ENCODE measurements around the gene EPRS1. TPM values are rescaled to one million over a fixed set of nuclear protein-coding genes. Genes with fewer than 3 reads are reported as not detected.

EPRS1 gene
- total and polyA plus RNA-seq, 9 of the 15 experiments (the other 6 are each of a cell fraction or from before 2014, with no cell fraction given), result 129 to 291 (median 248) TPM

GRCh38 chr1:220043646-220044045 is 2.7 kb downstream of the EPRS1 start:
- BruUV-seq (replicated peaks), result no TSS peak
- in situ Hi-C loops (cut with MboI) (no loop called here), intact Hi-C loops (cut with micrococcal nuclease) (loop anchor here (2.0 kb wide), 1 partner anchor 137 kb away; no protein-coding TSS in a partner anchor)
- H4K20me1 ChIP-seq (replicated peaks; ENCODE audit: control insufficient read depth, insufficient read depth, low read length), result peaks cover 15% of the 10 kb centered on the region
- POLR2A ChIA-PET, result interaction anchor here (0.6 kb wide), 1 partner anchor 11 kb away, joined by 3 read pairs; no protein-coding TSS in a partner anchor
- peaks cover 4% of the 10 kb centered on the region for H3K9me1 ChIP-seq (ENCODE audit: control insufficient read depth, insufficient read depth, low read length)
- ATAC-seq (no peak), FAIRE-seq (no peak), DNase-seq (ENCODE audit: extremely low read depth in 1 of 4, low spot score in 3 of 4) (no peak)
- no peaks in the 10 kb centered on the region for H3K27me3 ChIP-seq (ENCODE audit: control insufficient read depth in 2 of 2, insufficient read depth in 2 of 2, low read length in 2 of 2)
- peak overlapping the region in 1 of 2 experiments; percentile 93; a peak in 2 of 4 replicates for H3K9ac ChIP-seq (ENCODE audit: insufficient read depth in 1 of 2, low read depth in 2 of 2, low read length in 2 of 2)
- H2AFZ ChIP-seq (ENCODE audit: low read depth, low read length), result no peak overlapping the region
- 69% methylated on average over 2 of the region's 2 CpGs for WGBS (ENCODE audit: insufficient coverage, low coverage, missing lambda C conversion rate)
- H3K4me1 ChIP-seq (replicated peaks in 1 of 2; ENCODE audit: control insufficient read depth in 2 of 2, insufficient read depth in 2 of 2, low read length in 2 of 2), result peaks cover 18 to 19% of the 10 kb centered on the region in 2 experiments; a peak in 4 of 5 replicates
- peaks cover 40% of the 10 kb centered on the region for H3K36me3 ChIP-seq (ENCODE audit: control insufficient read depth, insufficient read depth, low read length)
- CTCF ChIA-PET (ENCODE audit: low intra/inter-chr PET ratio), result no interaction called here
- no peak overlapping the region; the same call in 2 of the 3 replicates for H3K27ac ChIP-seq (ENCODE audit: extremely low read depth, low read depth, low read length)
- no peak overlapping the region for H3K4me3 ChIP-seq
- H3K4me2 ChIP-seq (ENCODE audit: insufficient read depth, low read length), result peak overlapping the region; percentile 64
- peaks cover 72% of the 10 kb centered on the region for H3K79me2 ChIP-seq (ENCODE audit: control insufficient read depth, insufficient read depth, low read length)
- no peaks in the 10 kb centered on the region for H3K9me3 ChIP-seq (replicated peaks; ENCODE audit: control insufficient read depth, insufficient read depth, low read depth, low read length)
- TF ChIP-seq, protein P1, sequence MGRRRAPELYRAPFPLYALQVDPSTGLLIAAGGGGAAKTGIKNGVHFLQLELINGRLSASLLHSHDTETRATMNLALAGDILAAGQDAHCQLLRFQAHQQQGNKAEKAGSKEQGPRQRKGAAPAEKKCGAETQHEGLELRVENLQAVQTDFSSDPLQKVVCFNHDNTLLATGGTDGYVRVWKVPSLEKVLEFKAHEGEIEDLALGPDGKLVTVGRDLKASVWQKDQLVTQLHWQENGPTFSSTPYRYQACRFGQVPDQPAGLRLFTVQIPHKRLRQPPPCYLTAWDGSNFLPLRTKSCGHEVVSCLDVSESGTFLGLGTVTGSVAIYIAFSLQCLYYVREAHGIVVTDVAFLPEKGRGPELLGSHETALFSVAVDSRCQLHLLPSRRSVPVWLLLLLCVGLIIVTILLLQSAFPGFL (CRISPR knock-in tag; IDR thresholded peaks at IDR 0.05), result 0 out of 2 replicates have a peak, but pooled peaks have one; percentile 59
- TF ChIP-seq, protein P2, sequence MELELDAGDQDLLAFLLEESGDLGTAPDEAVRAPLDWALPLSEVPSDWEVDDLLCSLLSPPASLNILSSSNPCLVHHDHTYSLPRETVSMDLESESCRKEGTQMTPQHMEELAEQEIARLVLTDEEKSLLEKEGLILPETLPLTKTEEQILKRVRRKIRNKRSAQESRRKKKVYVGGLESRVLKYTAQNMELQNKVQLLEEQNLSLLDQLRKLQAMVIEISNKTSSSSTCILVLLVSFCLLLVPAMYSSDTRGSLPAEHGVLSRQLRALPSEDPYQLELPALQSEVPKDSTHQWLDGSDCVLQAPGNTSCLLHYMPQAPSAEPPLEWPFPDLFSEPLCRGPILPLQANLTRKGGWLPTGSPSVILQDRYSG (tag; conservative IDR thresholded peaks at IDR 0.05; ENCODE audit: low read depth), result no peak
- no peak for TF ChIP-seq BRF1 (IDR thresholded peaks at IDR 0.05; ENCODE audit: borderline replicate concordance, extremely low read depth, insufficient read length)
- no peak for TF ChIP-seq THRB (CRISPR knock-in tag; conservative IDR thresholded peaks at IDR 0.05)
- no peak for TF ChIP-seq NCOR1 (IDR thresholded peaks at IDR 0.05)
- no peak for TF ChIP-seq NFRKB (IDR thresholded peaks at IDR 0.05; ENCODE audit: low read depth)
- TF ChIP-seq POLR2G (IDR thresholded peaks at IDR 0.05; ENCODE audit: low read depth, low read length), result no peak
- no peak for TF ChIP-seq THAP7 (CRISPR knock-in tag; IDR thresholded peaks at IDR 0.05)
- TF ChIP-seq, protein P3, sequence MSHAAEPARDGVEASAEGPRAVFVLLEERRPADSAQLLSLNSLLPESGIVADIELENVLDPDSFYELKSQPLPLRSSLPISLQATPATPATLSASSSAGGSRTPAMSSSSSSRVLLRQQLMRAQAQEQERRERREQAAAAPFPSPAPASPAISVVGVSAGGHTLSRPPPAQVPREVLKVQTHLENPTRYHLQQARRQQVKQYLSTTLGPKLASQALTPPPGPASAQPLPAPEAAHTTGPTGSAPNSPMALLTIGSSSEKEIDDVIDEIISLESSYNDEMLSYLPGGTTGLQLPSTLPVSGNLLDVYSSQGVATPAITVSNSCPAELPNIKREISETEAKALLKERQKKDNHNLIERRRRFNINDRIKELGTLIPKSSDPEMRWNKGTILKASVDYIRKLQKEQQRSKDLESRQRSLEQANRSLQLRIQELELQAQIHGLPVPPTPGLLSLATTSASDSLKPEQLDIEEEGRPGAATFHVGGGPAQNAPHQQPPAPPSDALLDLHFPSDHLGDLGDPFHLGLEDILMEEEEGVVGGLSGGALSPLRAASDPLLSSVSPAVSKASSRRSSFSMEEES (CRISPR knock-in tag; IDR thresholded peaks at IDR 0.05), result no peak
- no peak for TF ChIP-seq GABPA (tag; conservative IDR thresholded peaks at IDR 0.05; ENCODE audit: low read depth)
- 0 out of 4 replicates have a peak, but pooled peaks of 1 of the 2 experiments have one; percentile 15 for TF ChIP-seq HDAC1 (IDR thresholded peaks at IDR 0.05)
- no peak for TF ChIP-seq SIRT6 (IDR thresholded peaks at IDR 0.05; ENCODE audit: low read depth, low read length)
- 0 out of 2 replicates have a peak, but pooled peaks have one; percentile 50 for TF ChIP-seq KAT7 (CRISPR knock-in tag; IDR thresholded peaks at IDR 0.05; ENCODE audit: borderline replicate concordance)
- no peak for TF ChIP-seq ZNF431 (CRISPR knock-in tag; IDR thresholded peaks at IDR 0.05)
- no peak for TF ChIP-seq SIN3B (IDR thresholded peaks at IDR 0.05; ENCODE audit: low read depth)
